GM19455 (cell line): ENCODE results near the gene UBE2QL1.

ENCODE experiments used
- ATAC-seq: cut with Tn5 transposase; IDR thresholded peaks from one replicate; pipeline ENCODE4 v1.9.1; 2021; ENCODE audit not compliant: unreplicated experiment

The UBE2QL1 gene

GRCh38 chr5:6522923-6523322, 74.3 kb downstream of the UBE2QL1 start:
- ATAC-seq, result no peak

- no peak for ATAC-seq
Measured at GRCh38 chr5:6525422-6525821, 76.8 kb downstream of the UBE2QL1 start.

DNA sequence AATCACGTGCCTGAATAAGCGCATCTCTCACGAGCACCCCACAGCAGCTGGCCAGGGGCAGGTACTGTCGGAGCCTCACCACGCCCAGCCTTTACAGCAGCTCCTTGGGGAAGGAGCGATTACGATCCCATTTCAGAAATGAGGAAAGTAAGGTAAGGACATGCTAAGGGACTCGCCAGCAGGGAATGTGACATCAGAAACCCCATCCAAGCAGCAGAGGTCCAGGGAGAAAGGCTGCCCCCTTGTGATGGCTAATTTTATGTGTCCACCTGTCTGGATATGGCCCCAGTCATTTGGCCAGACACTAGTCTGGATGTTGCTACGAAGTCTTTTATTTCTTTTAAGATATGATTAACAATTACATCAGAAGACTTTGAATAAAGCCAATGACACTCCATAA, 77.3 kb downstream of the UBE2QL1 start:
- ATAC-seq, result no peak

DNA sequence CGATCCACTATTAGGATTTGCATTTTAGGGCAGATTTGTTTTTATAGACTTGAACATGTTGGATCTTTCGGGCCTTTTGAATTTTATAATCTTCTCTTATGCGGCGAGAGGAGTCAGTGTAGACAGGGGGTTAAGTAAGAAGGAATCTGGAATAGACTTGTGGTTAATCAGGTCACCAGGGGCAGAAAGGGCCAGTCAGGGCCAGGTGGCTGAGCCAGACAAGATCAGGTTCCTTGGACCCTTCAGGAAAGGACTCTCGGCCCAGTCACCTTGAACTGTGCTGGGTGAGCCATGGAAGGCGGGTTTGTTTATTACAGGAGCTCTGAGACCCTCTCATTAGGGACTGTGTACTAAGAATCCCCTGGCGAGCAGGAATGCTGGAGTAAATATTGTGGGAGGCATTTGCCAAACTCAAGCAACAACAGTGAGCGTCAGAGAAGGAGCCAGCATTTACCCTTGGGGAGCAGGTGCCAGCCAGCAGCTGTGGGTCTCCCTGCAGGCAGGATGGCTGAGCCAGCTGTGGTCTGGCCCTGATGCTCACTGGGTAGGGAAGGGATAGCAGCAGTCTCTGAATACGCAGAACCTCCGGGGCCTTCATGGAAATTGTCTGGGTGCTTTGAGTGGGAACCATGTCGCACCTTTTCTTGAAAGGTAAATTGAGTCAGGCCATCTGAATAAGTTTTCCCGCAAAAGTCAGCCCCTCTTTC, 79.2 kb downstream of the UBE2QL1 start:
- no peak for ATAC-seq

DNA sequence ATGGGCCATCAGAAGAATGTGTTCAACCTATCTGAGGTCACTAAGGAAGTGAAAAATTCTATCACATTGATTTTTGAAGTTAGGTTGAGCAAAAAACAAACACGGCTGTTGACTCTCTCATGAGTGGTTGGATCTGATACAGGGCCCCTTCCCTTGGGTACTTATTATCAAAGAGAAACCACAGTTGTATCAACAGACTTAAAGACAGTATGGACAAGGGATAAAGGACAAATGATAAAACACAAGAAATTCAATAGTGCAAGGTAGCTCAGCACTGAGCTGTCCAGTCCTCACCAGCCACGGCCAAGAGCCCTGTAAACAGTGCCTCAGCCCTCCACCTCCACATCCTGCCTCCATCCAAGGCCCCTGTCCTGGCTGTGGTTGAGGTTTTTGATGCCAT, 86.9 kb downstream of the UBE2QL1 start:
- no peak for ATAC-seq

GRCh38 chr5:6539060-6539459, 90.4 kb downstream of the UBE2QL1 start:
- ATAC-seq, result no peak

GRCh38 chr5:6540111-6540827, 91.6 kb downstream of the UBE2QL1 start:
- ATAC-seq, result no peak

DNA sequence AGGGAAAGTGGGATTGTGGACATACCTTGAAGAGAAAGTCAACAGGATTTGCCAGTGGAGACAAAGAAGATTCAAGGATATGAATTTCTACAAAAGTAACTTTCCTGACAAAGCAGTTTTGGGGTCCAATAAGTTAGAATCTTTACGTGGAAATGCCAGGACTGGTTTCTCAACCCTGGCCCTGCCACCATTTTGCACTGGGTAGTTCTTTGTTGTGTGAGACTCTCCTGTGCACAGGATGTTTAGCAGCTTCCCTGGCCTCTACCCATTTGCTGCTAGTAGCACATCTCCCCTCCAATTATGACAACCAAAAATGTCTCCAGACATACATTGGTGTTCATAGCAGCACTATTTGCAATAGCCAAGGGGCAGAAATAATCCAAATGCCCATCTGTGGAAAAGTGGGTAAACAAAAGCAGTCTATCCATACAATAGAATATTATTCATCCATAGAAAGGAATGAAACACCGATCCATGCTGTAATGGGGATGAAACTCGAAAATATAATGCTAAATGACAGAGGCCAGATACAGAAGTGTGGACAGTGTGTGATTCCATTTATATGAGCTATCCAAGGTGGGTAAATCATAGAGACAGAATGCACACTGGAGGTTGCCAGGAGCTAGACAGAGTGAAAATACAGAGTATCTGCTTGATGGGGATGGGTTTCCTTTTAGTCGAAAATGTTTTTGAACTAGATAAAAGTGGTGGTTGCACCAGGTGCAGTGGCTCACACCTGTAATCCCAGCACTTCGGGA, 92.8 kb downstream of the UBE2QL1 start:
- ATAC-seq, result no peak

- no peak for ATAC-seq
Measured at GRCh38 chr5:6542421-6543345, 94.0 kb downstream of the UBE2QL1 start.

GRCh38 chr5:6543346-6543730, 94.7 kb downstream of the UBE2QL1 start:
- no peak for ATAC-seq

DNA sequence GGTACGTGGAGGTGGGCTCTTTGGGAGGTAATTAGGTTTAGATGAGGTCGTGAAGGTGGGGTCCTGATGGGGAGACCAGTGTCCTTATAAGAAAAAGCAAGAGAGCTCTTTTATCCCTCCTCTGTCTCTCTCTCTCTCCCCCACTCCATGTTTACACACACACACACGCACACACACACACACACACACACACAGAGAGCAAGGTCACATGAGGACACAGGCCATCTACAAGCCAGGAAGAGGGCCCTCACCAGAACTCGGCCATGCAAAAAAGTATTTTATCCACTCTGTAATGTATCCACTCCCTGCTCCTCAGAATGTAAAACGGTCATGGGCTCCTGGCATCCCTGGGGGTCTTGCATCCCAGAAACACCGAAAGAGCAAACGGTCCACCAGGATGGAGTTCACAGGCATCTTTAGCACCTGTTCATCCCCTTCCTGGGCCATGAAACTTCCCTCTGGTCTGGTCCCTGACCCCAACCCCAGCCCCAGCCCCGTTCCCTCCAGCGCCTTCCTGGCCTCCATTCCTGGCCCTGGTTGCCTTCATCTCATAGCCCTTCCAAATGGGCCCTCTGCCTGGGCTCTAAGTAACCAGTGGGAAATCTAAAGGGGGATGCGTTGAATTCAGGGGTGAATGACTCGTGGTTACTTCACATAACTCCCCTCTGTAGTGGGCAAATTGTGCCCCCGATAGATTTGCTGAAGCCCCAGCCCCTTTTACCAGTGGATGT, 95.3 kb downstream of the UBE2QL1 start:
- no peak for ATAC-seq
